NCI-H2227 treated with DMSO at 0.1 percent for 48 hours (cell line): ENCODE data around the gene METTL4.
A peak's percentile ranks its signal among the peaks of the same experiment; 100 is the strongest.
"Not testable (repeated sequence)": the region's sequence is repeated elsewhere in the genome, so short reads cannot be mapped to it uniquely, and the experiment has no call there.

Experiments
- DNase-seq: peaks from one replicate; lab custom pipeline; 2025; lab: John Stamatoyannopoulos, UW

The METTL4 gene

DNA sequence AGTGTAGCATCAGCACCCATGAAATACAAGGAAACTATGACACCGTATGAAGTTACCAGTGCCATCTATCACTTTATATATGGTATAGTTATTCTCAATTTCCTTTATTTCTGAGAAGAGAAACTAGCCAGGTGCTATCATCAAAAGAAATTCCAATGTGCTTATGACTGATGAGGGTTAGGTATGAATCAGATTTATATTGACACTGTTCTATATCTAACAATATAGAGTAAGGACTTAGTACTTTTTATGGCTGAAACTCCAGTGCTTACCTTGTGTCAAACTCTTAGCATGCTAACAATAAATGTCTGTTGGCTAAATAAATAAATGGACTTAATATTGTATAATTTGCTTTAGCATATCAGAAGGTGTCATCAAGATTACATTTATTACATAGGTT is 6.9 kb downstream of the METTL4 start:
- DNase-seq = no peak

DNA sequence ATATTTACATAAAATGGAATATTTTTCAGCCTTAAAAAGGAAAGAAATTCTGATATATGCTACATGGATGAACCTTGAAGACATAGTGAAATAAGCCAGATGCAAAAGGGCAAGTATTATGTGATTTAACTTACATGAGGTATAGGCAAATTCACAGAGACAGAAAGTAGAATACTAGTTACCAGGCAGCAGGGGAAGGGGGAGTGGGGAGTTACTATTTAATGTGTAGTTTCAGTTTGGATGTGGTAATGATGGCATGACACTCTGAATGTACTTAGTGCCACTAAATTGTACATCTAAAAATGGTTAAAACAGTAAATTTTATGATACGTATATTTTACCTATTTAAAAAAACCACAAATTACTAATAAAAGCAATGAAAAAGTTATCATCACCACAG is 12.1 kb downstream of the METTL4 start:
- DNase-seq = no peak

DNA sequence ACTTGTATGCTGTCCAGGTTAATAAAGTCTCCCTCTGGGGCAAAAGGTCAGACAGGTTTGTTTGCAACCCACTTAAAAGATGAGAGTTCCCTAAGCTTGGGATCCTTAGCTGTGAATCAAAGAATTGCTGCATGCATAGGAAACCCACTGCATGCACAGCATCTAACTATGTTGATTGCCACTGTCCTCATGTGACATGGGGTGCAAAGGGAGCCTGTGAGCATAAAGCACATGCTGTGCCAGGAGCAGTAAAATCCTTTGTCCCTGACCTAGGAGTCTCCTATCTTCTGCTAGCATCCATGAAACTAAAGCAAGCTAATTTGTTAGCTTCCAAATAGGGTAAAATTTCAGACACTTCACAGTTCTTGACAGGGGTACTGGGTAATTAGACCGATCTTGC is 13.8 kb downstream of the METTL4 start:
- DNase-seq = no peak

DNA sequence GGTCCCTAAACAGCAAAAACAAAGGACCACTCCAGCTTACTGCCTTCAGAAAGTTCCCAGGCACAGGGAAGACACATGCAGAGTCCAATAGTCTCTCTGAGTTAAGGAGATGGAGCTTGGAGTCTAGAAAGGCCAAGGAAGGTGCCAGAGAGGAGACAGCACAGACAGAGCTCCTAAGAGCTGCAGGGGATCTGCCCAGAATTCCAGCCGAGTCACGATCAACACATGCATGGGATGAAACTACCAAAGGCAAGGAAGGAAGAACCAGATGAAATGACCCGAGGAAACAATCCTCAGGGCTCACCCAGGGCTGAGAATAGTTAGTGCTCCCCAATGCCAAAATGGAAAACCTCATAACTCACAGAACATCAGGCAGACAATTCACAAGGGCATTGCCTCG is 15.4 kb downstream of the METTL4 start:
- DNase-seq = no peak

DNA sequence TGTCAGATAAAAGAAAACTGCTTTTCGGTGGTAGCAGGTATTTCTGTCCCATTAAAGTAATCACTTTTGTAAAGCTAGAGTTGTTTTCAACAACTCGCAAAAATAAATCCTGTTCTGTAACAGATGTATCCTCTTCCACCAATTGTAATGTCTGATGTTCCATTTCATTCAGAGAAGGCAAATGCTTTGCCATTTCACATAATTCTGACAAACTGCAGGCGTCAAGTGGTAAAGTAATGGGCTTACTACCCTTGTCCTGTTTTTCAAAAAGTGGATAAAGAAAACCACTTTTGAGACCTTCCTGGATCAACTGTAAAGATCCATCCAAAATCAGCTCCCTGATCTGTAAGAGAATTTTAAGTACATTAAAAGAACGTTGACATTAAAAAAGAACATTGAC is 16.6 kb downstream of the METTL4 start:
- DNase-seq = no peak

DNA sequence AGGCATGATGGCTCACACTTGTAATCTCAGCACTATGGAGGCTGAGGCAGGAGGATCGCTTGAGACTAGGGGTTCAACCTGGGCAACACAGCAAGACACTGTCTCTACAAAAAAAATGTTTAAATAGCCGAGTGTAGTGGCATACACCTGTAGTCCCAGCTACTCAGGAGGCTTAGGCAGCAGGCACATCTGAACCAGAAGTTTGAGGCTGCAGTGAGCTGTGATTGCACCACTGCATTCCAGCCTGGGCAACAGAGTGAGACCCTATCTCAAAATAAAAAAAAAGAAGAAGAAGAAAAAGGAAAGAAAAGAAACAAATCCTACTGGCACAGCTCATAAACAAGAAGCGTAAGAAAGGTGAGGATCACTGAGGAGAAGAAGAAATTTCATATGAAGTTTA is 19.9 kb downstream of the METTL4 start:
- DNase-seq = no peak

DNA sequence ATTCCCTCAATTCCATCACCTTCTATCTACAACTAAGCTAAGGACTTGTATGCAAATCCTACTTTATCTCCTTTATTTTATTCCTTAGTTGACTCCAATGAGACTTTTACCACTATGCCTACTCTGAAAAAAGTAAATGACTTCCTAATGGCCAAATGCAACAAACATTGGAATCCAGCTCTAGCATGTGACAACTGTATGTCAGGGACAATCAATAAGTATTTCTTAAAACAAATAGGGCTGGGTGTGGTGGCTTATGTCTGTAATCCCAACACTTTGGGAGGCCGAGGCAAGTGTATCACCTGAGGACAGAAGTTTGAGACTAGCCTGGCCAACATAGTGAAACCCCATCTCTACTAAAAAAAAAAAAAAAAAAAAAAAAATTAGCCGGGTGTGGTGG is 21.8 kb downstream of the METTL4 start:
- DNase-seq = no peak

DNA sequence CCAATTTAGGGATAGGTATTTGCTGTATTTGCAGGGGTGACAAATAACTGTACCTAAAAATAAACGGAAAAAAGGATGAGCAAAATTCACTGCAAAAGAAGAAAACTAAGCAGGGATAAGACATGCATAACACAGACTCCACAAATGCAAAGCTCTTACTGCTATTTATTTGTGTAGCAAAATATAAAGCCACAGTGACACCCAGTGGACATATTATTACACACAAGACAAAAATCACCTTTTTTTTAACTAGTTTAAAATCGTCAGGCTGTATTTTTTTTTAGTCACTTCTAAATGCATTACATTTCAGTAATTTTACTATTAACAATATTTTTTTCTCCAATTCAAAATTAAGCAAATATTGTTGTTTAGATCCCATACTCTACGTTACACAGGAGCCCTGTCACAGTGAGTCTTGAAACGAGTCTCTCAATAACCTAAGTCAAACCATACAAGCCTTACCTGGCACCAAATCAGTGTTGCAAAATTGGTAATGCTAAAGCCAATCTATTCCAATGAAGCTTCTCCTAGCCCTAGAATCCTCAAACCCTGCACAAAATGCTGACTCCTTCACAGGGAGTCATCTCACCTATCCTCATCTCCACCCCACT is 23.7 kb downstream of the METTL4 start:
- DNase-seq = peak; percentile 42

DNA sequence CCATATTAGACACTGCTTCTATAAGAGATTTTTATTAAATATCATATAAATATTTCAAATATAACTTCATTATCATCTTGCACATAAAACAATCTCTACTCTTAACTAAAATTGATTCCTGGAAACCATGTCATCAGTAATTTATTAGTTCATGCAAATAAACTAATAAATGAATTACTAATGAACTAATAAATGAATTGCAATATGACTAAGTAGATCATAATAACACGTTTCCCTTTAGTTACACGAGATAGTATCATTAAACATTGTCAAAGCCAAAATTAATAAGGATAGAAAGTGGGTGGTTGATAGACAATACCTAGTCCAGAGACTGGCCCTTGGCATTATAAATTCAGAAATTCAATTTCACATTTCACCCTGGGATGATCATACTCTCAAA is 26.1 kb downstream of the METTL4 start:
- DNase-seq = no peak

DNA sequence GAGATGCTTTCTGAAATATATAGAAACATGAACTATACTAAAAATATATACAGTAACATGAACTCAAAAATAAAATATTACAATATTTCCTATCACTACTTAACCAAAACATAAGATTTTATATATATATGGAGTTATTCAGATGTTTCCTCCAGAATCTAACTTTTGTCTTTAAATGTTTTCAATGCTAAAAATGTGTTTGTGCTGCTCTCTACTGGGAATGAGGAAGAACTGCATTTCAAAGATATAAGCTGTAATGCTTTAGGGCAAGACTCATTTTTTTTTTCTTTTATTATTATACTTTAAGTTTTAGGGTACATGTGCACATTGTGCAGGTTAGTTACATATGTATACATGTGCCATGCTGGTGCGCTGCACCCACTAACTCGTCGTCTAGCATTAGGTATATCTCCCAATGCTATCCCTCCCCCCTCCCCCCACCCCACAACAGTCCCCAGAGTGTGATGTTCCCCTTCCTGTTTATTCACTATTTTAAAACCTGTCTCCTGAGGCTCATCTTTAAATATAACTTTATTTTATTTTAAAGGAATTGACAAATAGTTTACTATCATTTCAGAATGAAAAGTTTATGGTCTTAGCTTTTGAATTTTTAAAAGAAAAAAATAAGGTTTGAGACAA is 29.3 kb downstream of the METTL4 start:
- DNase-seq = peak; percentile 21

DNA sequence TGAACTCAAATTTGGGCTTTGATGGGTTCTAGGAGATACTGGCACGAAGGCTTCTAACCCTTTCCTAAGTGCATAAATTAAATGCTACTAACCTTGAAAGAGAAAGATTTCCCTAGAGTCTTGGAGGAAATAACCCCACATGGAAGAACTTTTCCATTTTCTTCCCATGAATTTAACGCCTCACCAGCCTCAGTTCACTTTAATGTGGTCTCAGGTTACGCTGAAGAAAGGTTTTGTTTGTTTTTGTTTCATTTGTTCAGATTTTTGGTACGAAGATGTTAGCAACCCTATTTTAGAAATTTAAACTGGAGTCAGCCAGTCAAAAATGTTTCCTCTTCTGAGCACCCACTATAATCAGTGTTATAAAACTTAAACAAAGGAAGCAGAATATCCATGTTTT is 30.7 kb downstream of the METTL4 start:
- no peak for DNase-seq

DNA sequence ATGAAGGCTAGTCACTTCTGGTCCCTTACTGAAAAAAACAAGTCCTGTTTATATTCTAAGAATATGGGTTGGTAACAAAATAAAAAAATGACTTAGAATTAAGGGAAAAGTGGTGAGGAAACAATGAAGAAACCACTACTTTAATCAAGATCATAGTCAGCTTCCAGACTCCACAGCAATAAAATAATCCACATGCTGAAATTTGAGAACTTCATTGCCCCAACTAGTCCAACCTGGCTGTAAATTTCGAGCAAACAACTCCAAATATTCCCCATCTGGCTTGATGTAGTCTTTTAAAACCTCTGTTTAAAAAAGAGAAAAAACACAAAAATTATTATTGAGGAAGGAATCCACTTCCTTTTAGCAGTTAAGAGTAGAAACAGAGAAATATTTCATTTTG is 32.5 kb downstream of the METTL4 start:
- no peak for DNase-seq

DNA sequence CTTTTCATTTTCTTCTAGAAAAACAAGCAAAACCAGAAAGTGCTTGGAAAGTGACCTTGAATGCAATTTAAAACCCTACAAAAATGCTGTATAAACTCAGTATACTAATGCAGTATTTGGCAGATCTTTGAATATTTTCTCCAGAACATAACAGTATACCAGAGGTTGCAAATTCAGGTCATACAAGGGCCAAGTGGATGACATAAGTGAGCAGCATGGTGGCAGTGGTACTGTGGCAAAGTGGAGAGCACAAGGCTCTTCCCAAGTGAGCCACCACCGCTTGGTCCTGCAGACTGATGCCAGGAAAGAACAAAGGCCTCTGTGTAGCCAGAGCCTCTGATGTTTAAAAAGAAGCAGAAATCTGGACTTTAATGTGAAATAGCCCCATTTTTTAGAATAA is 33.1 kb downstream of the METTL4 start:
- DNase-seq = no peak

DNA sequence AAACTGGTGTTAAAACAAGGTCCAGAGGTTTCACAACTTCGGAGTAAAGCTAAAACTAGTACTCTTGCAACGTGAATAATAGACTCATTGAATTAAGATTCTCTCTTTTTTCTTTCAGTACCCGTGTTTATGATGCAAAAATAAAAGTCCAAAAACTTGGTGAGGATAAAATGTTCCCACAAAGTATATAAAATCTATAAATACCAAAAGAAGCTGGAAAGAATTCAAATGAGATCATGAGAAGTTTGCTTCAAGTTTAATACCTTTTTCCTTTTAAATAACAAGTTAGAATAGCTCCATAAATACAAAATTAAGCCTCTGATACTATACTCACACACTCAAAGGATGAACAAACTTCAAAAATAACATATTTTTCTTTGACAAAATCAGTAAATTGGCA is 34.0 kb downstream of the METTL4 start:
- DNase-seq = no peak

DNA sequence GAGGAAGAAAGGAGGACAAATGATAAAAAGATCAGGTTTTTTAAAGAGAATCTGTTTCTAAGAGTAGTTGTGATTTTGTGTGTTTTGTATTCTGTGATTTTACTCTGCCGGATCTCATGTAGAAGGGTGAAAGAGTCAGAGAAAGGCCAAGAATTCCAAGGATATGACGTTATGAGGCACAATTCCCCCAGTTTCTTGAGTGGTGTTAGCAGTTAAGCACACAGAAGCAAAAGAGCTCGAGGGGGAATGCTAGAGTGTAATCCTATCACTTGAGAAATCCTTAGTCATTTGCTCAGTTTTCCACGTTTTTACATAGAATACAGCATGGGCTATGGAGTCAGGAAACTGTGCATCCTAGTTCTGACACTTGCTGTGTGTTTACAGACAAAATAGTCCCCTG is 34.8 kb downstream of the METTL4 start:
- DNase-seq = no peak

DNA sequence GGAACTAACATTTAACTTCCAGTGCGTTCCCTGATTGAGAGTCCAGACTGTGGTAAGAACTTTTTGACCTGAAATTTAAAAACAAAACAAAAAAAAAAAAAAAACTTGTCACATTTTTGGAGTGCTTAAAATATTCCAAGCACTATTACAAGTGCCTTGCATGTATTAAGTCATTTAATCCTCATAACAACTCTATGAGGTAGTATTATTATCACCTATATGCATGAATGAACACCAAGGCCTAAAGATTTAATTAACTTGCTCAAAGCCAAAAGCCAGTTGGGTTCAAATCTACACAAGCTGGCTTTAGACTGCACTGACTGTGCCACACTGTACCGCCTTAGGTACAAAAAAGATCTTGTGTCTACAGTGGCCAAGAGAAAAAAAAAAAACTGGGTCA is 35.2 kb downstream of the METTL4 start:
- no peak for DNase-seq

DNA sequence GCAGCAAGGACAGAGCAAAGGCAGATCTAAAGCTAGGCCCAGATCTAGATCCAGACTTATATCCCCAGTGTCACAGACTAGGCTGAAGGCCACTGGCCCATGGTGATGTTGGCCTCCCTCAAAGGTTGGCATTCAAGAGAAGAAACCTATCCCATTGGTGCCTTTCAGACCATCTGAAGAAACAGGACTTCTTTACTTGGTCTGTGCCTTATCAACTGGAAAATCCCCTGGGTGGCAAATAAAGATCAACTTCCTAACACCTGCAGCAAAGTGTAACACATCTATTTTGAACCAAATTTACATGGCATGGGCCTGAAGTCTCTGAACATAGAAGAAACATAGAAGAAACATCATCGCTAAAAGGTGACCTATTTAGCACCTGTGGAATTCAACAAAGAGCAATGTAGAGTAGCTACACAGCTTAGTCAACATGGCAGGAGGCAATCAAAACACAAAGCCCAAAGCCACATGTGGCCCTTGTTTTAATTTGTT is 35.8 kb downstream of the METTL4 start:
- DNase-seq = no peak

DNA sequence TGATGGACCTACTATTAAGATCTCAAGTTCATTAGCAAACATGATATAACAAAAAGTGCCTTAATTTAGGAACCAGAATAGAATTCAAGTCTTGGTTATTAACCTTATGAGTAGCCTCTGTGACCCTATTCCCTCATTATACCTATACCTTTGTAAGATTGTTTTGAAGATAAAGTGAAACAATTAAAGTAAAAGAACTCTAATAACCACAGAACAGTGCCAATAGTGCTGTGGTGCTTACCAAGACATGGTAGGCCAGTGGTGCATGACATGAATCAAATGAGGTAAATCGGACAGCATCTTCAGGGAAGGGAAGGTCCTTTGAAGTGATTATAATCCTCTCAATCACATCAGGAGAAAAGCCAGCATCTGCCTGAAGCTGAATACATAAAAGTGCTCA is 36.4 kb downstream of the METTL4 start:
- DNase-seq = no peak

DNA sequence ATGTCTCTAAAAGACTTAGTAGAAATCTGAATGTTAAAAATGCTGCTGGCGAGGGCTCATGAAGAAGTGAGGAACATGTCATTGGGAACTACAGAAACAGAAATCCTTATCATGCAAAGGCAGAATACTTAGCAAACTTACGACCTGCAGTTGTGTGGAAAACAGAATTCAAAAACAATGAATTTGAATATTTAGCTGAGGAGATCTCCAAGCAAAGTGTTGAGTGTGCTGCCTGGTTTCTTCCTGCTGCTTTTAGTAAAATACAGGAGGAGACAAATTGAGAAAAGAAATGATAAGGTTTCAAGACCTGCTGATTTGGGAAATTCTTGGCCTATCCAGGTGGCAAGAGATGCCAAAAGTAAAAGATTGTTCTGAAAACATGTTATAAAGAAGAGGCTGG is 38.5 kb downstream of the METTL4 start:
- no peak for DNase-seq

DNA sequence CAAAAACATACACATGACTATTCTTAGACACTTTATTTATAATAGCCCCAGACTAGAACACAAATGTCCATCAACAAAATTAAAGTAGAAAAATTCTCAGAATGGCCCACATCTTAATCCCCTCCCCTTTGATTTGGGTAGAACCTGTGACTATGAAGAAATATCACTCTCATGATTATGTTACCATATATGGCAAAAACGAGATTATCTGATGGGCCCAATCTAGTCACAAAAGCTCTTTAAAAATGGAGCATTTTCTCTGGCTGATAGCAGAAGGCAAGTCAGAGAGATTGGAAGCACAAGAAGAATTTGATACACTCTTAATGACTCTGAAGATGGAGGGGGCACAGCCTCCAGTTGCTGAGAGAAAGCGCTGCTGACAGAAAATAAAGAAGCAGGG is 39.6 kb downstream of the METTL4 start:
- no peak for DNase-seq

DNA sequence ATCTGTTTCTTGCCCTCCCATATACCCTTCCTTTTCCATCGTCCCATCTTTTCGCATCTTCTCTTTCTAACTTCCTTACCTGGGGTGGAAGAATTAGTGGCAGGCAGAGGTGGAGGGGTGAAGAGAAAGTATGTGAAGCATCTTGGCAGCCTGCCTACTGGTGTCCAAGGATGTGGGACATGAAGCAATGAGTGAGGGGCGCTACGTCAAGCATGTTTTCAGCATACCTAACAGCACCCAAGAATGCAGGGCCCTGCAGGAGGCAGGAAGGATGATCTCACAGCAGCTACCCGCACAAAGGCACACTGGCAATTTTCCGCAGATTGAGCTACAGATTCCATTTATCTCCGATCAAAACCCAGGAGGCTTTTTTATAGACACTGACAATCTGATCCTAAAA is 42.2 kb downstream of the METTL4 start:
- no peak for DNase-seq

DNA sequence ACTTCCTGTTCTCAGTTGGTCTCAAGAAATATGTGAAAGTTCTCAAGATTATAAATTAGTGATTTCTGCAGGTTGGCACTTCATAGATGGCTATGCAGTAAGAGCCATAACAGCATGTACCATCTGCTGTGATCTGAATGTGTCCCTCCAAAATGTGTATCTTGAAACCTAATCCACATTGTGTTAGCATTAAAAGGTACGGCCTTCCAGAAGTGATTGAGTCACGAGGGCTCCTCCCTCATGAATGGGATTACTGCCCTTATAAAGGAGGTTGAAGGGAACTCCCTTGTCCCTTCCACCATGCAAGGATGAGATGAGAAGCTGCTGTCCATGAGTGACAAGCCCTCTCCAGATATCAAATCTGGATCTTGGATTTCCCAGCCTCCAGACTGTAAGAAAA is 45.0 kb downstream of the METTL4 start:
- DNase-seq = no peak

DNA sequence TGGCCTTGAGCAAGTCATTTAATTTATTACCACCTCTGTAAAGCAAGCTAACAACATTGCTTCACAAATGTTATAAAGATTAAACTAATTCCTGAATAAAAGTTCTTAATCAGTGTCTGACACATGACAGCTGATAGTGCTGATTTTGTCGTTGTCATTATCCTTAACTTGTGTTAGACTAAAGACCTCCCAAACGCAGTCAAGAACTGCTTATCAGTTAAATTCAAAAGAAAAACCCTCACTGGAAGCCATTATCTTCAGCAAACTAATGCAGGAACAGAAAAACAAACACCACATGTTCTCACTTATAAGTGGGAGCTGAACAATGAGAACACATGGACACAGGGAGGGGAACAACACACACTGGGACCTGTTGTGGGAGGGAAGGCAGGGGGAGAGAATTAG is 46.5 kb downstream of the METTL4 start:
- not testable (repeated sequence) for DNase-seq

DNA sequence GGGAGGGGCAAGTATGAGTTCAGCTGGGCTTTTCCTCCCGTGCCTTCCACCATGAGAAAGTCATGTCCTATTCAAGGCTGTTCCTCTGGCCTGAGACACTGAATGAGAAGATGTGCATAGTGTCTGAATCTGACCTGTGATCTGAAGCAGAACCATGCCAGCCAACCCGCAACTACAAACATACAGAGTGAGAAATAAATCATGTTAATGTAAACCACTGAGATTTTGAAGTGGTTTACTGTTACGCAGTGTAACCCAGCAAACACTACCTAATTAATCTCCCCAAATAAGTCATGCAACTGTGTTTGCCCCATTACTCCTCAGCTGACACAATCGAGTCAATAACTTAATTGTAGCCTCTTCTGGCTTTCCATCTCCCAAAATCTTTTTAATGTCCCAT is 49.2 kb downstream of the METTL4 start:
- DNase-seq = no peak
